Large intestine (tissue), 3 donors: Measurements from ENCODE around the gene AKT3. TPM values are rescaled to one million over a fixed set of nuclear protein-coding genes. Genes with fewer than 3 reads are reported as not detected.
"Not testable (repeated sequence)": the region's sequence is repeated elsewhere in the genome, so short reads cannot be mapped to it uniquely, and the experiment has no call there.

Experiments used
- DNase-seq, 2 donors: peaks; one replicate each; pipeline versions ENCODE4 v3.0.0 to v3.0.0-alpha.2; 2013
- H3K27ac ChIP-seq: one replicate; pipeline ENCODE4 v1.5.1; 2013; ENCODE audit warnings: low read length
- H3K27me3 ChIP-seq: 2 replicates; pipeline ENCODE4 v1.6.1; 2013; ENCODE audit warnings: low read length; ENCODE audit not compliant: control insufficient read depth, insufficient read depth
- H3K36me3 ChIP-seq: 2 replicates; pipeline ENCODE4 v1.6.1; 2013; ENCODE audit warnings: low read length; ENCODE audit not compliant: control insufficient read depth, insufficient read depth
- H3K4me1 ChIP-seq: one replicate; pipeline ENCODE4 v1.6.1; 2013; ENCODE audit warnings: low read length; ENCODE audit not compliant: control insufficient read depth, insufficient read depth
- H3K4me3 ChIP-seq: one replicate; pipeline ENCODE4 v1.5.1; 2013; ENCODE audit warnings: low read length
- H3K9me3 ChIP-seq: one replicate; pipeline ENCODE4 v1.6.1; 2013; ENCODE audit warnings: mild to moderate bottlenecking, low read depth, low read length, moderate library complexity; ENCODE audit not compliant: control insufficient read depth
- WGBS: methylation state at CpG from one replicate; pipeline ENCODE4 v1.1.5; 2013; ENCODE audit warnings: low lambda C conversion rate; ENCODE audit not compliant: insufficient coverage; 5-methylcytosine and 5-hydroxymethylcytosine counted together
- polyA plus RNA-seq: library from polyadenylated mRNA; unstranded; fragments of 120-200 nt; gene quantifications from one replicate; pipeline ENCODE4 v1.2.1, GENCODE V29; 2013

AKT3 gene
- polyA plus RNA-seq, 1 donor, result 14.0 TPM

- no peak overlapping the region for H3K27ac ChIP-seq
- no peak for DNase-seq
- 100% methylated on average over 1 of the region's 2 CpGs for WGBS
Measured at GRCh38 chr1:243792401-243792800, 57.6 kb downstream of the AKT3 start.

GRCh38 chr1:243791586-243792267, 58.3 kb downstream of the AKT3 start:
- no CpG with 5 or more reads among the region's 4 CpGs for WGBS
- no peaks in the 10 kb centered on the region for H3K4me1 ChIP-seq
- no peak overlapping the region for H3K4me3 ChIP-seq
- H3K36me3 ChIP-seq, result no peaks in the 10 kb centered on the region
- DNase-seq, result no peak
- no peak overlapping the region for H3K27ac ChIP-seq
- H3K9me3 ChIP-seq, result no peaks in the 10 kb centered on the region
- H3K27me3 ChIP-seq, result no peaks in the 10 kb centered on the region

More at GRCh38 chr1:243792401-243792800, 57.6 kb downstream of the AKT3 start:
- Histone ChIP-seq H3K4me3 (no peak overlapping the region), H3K27me3 (no peaks in the 10 kb centered on the region), H3K4me1 (no peaks in the 10 kb centered on the region), H3K36me3 (no peaks in the 10 kb centered on the region), H3K9me3 (no peaks in the 10 kb centered on the region)

GRCh38 chr1:243790404-243790803, 59.6 kb downstream of the AKT3 start:
- Histone ChIP-seq H3K4me1 (no peaks in the 10 kb centered on the region), H3K9me3 (no peaks in the 10 kb centered on the region), H3K4me3 (no peak overlapping the region), H3K27ac (no peak overlapping the region), H3K36me3 (no peaks in the 10 kb centered on the region), H3K27me3 (no peaks in the 10 kb centered on the region)
- DNase-seq, result no peak
- 100% methylated on average over 1 of the region's 3 CpGs for WGBS

- Histone ChIP-seq H3K36me3 (no peaks in the 10 kb centered on the region), H3K4me1 (no peaks in the 10 kb centered on the region), H3K9me3 (no peaks in the 10 kb centered on the region), H3K27ac (no peak overlapping the region), H3K4me3 (no peak overlapping the region), H3K27me3 (no peaks in the 10 kb centered on the region)
- DNase-seq, result no peak
- no CpG with 5 or more reads among the region's 3 CpGs for WGBS
Measured at GRCh38 chr1:243786531-243786930, 63.5 kb downstream of the AKT3 start.

- no CpG with 5 or more reads among the region's 8 CpGs for WGBS
- H3K27ac ChIP-seq, result no peak overlapping the region
- H3K4me3 ChIP-seq, result no peak overlapping the region
- no peaks in the 10 kb centered on the region for H3K4me1 ChIP-seq
- no peaks in the 10 kb centered on the region for H3K27me3 ChIP-seq
- no peaks in the 10 kb centered on the region for H3K9me3 ChIP-seq
- no peak for DNase-seq
- H3K36me3 ChIP-seq, result no peaks in the 10 kb centered on the region
Measured at GRCh38 chr1:243784506-243784905, 65.5 kb downstream of the AKT3 start.

- Histone ChIP-seq H3K4me3 (no peak overlapping the region), H3K9me3 (no peaks in the 10 kb centered on the region), H3K27me3 (no peaks in the 10 kb centered on the region), H3K27ac (no peak overlapping the region), H3K36me3 (no peaks in the 10 kb centered on the region), H3K4me1 (no peaks in the 10 kb centered on the region)
- WGBS, result 75% methylated on average over 1 of the region's 2 CpGs
- DNase-seq, result no peak
Measured at GRCh38 chr1:243783714-243784113, 66.3 kb downstream of the AKT3 start.

GRCh38 chr1:243772361-243773050, 77.5 kb downstream of the AKT3 start:
- H3K27me3 ChIP-seq, H3K9me3 ChIP-seq, H3K27ac ChIP-seq, H3K4me3 ChIP-seq, H3K4me1 ChIP-seq, DNase-seq, H3K36me3 ChIP-seq: not testable (repeated sequence)
- WGBS, result no CpG with 5 or more reads among the region's 4 CpGs

GRCh38 chr1:243770860-243771259, 79.2 kb downstream of the AKT3 start:
- Histone ChIP-seq H3K4me3 (no peak overlapping the region), H3K27ac (no peak overlapping the region), H3K4me1 (no peaks in the 10 kb centered on the region), H3K9me3 (no peaks in the 10 kb centered on the region), H3K27me3 (no peaks in the 10 kb centered on the region), H3K36me3 (no peaks in the 10 kb centered on the region)
- WGBS, result no CpG with 5 or more reads among the region's 1 CpG
- no peak for DNase-seq

- WGBS, result no CpG with 5 or more reads among the region's 2 CpGs
Measured at GRCh38 chr1:243765676-243766075, 84.4 kb downstream of the AKT3 start.

GRCh38 chr1:243763806-243764205, 86.2 kb downstream of the AKT3 start:
- DNase-seq, result no peak
- H3K4me3 ChIP-seq, result no peak overlapping the region
- no peaks in the 10 kb centered on the region for H3K9me3 ChIP-seq
- H3K4me1 ChIP-seq, result no peaks in the 10 kb centered on the region
- no peak overlapping the region for H3K27ac ChIP-seq
- no peaks in the 10 kb centered on the region for H3K36me3 ChIP-seq
- H3K27me3 ChIP-seq, result no peaks in the 10 kb centered on the region
- 82% methylated on average over 3 of the region's 5 CpGs for WGBS

More at GRCh38 chr1:243765676-243766075, 84.4 kb downstream of the AKT3 start:
- no peak for DNase-seq
- H3K4me1 ChIP-seq, result no peaks in the 10 kb centered on the region
- no peaks in the 10 kb centered on the region for H3K9me3 ChIP-seq
- no peak overlapping the region for H3K4me3 ChIP-seq
- no peaks in the 10 kb centered on the region for H3K27me3 ChIP-seq
- no peaks in the 10 kb centered on the region for H3K36me3 ChIP-seq
- no peak overlapping the region for H3K27ac ChIP-seq

- DNase-seq, result no peak
- H3K4me1 ChIP-seq, result no peaks in the 10 kb centered on the region
- no peak overlapping the region for H3K4me3 ChIP-seq
- H3K27ac ChIP-seq, result no peak overlapping the region
- no peaks in the 10 kb centered on the region for H3K36me3 ChIP-seq
- no peaks in the 10 kb centered on the region for H3K27me3 ChIP-seq
- H3K9me3 ChIP-seq, result no peaks in the 10 kb centered on the region
- no CpG with 5 or more reads among the region's 8 CpGs for WGBS
Measured at GRCh38 chr1:243758647-243759046, 91.4 kb downstream of the AKT3 start.
